ENCODE data around the gene NUDT12.

NUDT12 gene

DNA sequence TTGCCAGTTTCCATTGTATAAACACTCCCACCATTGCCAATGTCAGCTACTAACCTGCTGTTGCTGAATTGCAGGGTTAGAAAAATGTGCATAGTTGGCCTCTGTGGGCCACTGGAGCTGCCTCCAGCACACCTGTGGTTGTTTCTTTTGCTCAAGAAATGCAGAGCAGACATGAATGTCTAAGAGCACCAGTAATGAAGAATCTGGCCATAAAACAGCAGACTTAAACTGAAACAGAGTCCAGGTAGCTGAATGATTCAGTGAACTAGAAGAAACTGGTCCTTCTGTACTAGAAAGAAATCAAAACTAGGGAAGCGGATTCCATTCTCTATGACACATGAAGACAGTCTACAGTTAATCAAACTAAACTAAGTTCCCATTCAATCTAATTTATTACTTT, 48.2 kb downstream of the NUDT12 start:
- no peak for TF ChIP-seq CTCF (IDR thresholded peaks at IDR 0.05; ENCODE audit: control extremely low read depth, extremely low read depth, low read depth, missing control alignments)
- ChIA-PET CTCF (interaction anchor here (1.8 kb wide), 1 partner anchor 17 kb away, joined by 5 read pairs; no protein-coding TSS in a partner anchor), POLR2A (no interaction called here)
- DNase-seq (ENCODE audit: extremely low spot score), result no peak

DNA sequence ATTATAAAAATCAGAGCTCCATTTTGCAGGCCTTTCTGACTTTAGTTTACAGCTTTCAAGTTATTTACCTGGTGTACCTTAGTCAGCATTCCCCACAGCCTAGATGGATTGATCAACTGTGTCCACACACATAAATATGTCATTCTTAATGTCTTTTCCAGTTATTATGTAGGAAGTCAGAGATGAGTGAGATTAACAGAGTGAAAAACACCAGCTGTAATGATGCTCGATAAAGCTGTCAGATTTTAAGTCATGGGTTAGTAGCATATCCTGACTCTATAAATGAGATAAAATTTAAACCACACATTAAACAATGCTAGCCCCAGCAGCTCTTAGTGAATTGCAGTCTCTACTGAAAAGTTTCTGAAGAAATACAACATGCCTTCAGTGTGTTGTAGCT, 48.9 kb downstream of the NUDT12 start:
- ChIA-PET POLR2A (no interaction called here), CTCF (interaction anchor here (1.8 kb wide), 1 partner anchor 289 kb away, joined by 6 read pairs; no protein-coding TSS in a partner anchor)
- TF ChIP-seq CTCF (IDR thresholded peaks at IDR 0.05; ENCODE audit: control extremely low read depth, extremely low read depth, low read depth, missing control alignments), result no peak
- DNase-seq (ENCODE audit: extremely low spot score), result no peak

DNA sequence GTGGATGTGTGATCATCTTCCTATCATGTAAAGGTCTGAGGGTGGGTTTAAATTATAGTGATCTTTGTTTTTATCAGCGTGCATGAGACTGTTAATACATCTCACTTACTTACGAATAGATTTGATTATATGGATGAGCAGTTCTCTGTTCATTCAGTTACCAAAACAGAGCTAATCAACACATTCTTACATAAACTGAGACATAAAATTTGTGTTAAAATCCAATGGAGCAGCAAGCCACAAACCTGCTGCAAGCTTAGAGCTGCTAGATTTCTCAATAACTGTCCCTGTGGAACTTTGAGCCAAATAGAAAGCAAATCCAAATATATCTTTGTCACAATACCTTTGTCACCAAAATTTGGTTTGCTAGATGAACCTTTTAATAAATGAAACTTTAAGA, 50.1 kb downstream of the NUDT12 start:
- POLR2A ChIA-PET, result no interaction called here
- DNase-seq (ENCODE audit: extremely low spot score), result no peak
- no peak for TF ChIP-seq CTCF (IDR thresholded peaks at IDR 0.05; ENCODE audit: control extremely low read depth, extremely low read depth, low read depth, missing control alignments)
- CTCF ChIA-PET, result interaction anchor here (1.0 to 1.8 kb wide), 2 partner anchors 10 to 288 kb away, joined by 3 to 6 read pairs; no protein-coding TSS in a partner anchor

- POLR2A ChIA-PET, result no interaction called here
These were observed 51.1 kb downstream of the NUDT12 start for GRCh38 chr5:103511554-103511885.

GRCh38 chr5:103510851-103511553, 51.6 kb downstream of the NUDT12 start:
- CTCF ChIA-PET, result no interaction called here
- POLR2A ChIA-PET, result no interaction called here

More at GRCh38 chr5:103511554-103511885, 51.1 kb downstream of the NUDT12 start:
- no peak for TF ChIP-seq CTCF (IDR thresholded peaks at IDR 0.05; ENCODE audit: control extremely low read depth, extremely low read depth, low read depth, missing control alignments)
- DNase-seq (ENCODE audit: extremely low spot score), result no peak
- CTCF ChIA-PET, result interaction anchor here (1.0 kb wide), 1 partner anchor 9 kb away, joined by 3 read pairs; no protein-coding TSS in a partner anchor

GRCh38 chr5:103505581-103506305, 56.8 kb downstream of the NUDT12 start:
- ChIA-PET POLR2A (no interaction called here), CTCF (no interaction called here)
- TF ChIP-seq CTCF (IDR thresholded peaks at IDR 0.05; ENCODE audit: control extremely low read depth, extremely low read depth, low read depth, missing control alignments), result no peak
- DNase-seq (ENCODE audit: extremely low spot score), result no peak

More at GRCh38 chr5:103510851-103511553, 51.6 kb downstream of the NUDT12 start:
- no peak for TF ChIP-seq CTCF (IDR thresholded peaks at IDR 0.05; ENCODE audit: control extremely low read depth, extremely low read depth, low read depth, missing control alignments)
- no peak for DNase-seq (ENCODE audit: extremely low spot score)
